ENCODE measurements around the gene DKKL1. TPM values are rescaled to one million over a fixed set of nuclear protein-coding genes. Genes with fewer than 3 reads are reported as not detected.

DKKL1 gene
- total RNA-seq, 1 experiment from 2014 or later: 1.0 TPM

DNA sequence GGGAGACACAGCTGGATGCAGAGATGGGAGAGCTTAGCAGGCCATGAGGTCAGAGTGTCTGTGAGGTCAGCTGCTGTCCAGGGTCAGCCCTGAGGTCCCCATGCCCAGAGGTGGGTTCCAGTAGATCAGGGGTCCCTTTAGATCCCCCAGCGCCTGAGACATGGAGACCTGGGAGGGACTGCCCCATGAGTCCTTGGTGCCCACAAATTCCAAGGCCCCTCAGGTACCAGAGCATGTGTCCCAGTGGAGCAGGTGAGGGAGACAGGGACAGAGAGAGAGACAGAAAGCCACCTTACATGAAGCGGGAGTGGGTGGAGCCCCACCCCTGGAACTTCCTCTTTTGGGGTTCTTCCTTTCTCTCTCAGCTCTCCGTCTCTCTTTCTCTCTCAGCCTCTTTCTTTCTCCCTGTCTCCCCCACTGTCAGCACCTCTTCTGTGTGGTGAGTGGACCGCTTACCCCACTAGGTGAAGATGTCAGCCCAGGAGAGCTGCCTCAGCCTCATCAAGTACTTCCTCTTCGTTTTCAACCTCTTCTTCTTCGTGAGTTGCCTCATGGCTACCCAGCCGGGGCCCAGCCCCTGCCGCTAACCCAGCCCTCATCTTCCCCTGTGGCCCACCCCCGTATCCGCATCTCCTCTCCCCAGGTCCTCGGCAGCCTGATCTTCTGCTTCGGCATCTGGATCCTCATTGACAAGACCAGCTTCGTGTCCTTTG lies 28.4 kb upstream of the DKKL1 start, which contains the start of gene CD37:
Gene CD37, plus strand, starts transcription at position 336 of the 713 bp plus-strand sequence. Its CDS starts 135 bp downstream, at position 471.
- H3K4me1 ChIP-seq (ENCODE audit: control insufficient read depth in 1 of 2, insufficient read depth in 2 of 2, low read length in 2 of 2): peaks cover 0 to 6% of the 10 kb centered on the region in 2 experiments; a peak in 1 of 4 replicates
- CTCF ChIA-PET: no interaction called here
- POLR2A ChIA-PET: no interaction called here

More for the DNA sequence above, 28.4 kb upstream of the DKKL1 start, which contains the start of gene CD37:
- no peak within 1 kb of the TSS for H3K4me3 ChIP-seq (replicated peaks in 1 of 2; ENCODE audit: low read depth in 1 of 2, low read length in 2 of 2)
- H3K4me2 ChIP-seq (ENCODE audit: low read length): no peak within 1 kb of the TSS
- H3K27ac ChIP-seq (ENCODE audit: low read depth, low read length): no peak within 1 kb of the TSS
- BruUV-seq (replicated peaks): no TSS peak
- DNase-seq (ENCODE audit: low read depth, low spot score) (no peak), ATAC-seq (no peak)
- H3K27me3 ChIP-seq (ENCODE audit: insufficient read depth, low read length): no peaks in the 10 kb centered on the region
- intact Hi-C loops (cut with micrococcal nuclease): no loop called here
- RAD21 ChIA-PET (ENCODE audit: low non-redundant PET in 1 of 2, low total read pairs in 2 of 2, uncharacterized antibody in 2 of 2, unreplicated experiment in 2 of 2): no interaction called here
- no peaks in the 10 kb centered on the region for H4K20me1 ChIP-seq (ENCODE audit: insufficient read depth)
- H3K79me2 ChIP-seq (ENCODE audit: insufficient read depth, low read length): no peaks in the 10 kb centered on the region
- H3K36me3 ChIP-seq (ENCODE audit: control insufficient read depth in 1 of 2, insufficient read depth in 2 of 2, low read length in 2 of 2): peaks cover 0 to 2% of the 10 kb centered on the region in 2 experiments; a peak in 1 of 4 replicates
- TF ChIP-seq JUND (IDR thresholded peaks at IDR 0.05): no peak
- no peak for TF ChIP-seq TCF7L2 (IDR thresholded peaks at IDR 0.05; ENCODE audit: borderline replicate concordance, extremely low read depth, insufficient read depth, insufficient read length)
- no peak for TF ChIP-seq POLR2AphosphoS5 (IDR thresholded peaks at IDR 0.05; ENCODE audit: low read depth, low read length)
- TF ChIP-seq, protein P1, sequence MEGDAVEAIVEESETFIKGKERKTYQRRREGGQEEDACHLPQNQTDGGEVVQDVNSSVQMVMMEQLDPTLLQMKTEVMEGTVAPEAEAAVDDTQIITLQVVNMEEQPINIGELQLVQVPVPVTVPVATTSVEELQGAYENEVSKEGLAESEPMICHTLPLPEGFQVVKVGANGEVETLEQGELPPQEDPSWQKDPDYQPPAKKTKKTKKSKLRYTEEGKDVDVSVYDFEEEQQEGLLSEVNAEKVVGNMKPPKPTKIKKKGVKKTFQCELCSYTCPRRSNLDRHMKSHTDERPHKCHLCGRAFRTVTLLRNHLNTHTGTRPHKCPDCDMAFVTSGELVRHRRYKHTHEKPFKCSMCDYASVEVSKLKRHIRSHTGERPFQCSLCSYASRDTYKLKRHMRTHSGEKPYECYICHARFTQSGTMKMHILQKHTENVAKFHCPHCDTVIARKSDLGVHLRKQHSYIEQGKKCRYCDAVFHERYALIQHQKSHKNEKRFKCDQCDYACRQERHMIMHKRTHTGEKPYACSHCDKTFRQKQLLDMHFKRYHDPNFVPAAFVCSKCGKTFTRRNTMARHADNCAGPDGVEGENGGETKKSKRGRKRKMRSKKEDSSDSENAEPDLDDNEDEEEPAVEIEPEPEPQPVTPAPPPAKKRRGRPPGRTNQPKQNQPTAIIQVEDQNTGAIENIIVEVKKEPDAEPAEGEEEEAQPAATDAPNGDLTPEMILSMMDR (IDR thresholded peaks at IDR 0.05 in 2 of 3, conservative IDR thresholded peaks at IDR 0.05 in 1 of 3; ENCODE audit: borderline replicate concordance in 1 of 3, insufficient read depth in 1 of 3, low read depth in 2 of 3, low read length in 2 of 3): no peak
- TF ChIP-seq ZNF274 (IDR thresholded peaks at IDR 0.05; ENCODE audit: low read depth, low read length): no peak
- TF ChIP-seq, protein P2, sequence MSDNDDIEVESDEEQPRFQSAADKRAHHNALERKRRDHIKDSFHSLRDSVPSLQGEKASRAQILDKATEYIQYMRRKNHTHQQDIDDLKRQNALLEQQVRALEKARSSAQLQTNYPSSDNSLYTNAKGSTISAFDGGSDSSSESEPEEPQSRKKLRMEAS (IDR thresholded peaks at IDR 0.05): no peak
- TF ChIP-seq, protein P3, sequence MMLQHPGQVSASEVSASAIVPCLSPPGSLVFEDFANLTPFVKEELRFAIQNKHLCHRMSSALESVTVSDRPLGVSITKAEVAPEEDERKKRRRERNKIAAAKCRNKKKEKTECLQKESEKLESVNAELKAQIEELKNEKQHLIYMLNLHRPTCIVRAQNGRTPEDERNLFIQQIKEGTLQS (IDR thresholded peaks at IDR 0.05): no peak
- TF ChIP-seq EZH2 (IDR thresholded peaks at IDR 0.05): no peak
- no peak for TF ChIP-seq RAD21 (IDR thresholded peaks at IDR 0.05; ENCODE audit: low read depth)
- no peak for TF ChIP-seq ELF1 (IDR thresholded peaks at IDR 0.05; ENCODE audit: borderline replicate concordance, low read depth)
- TF ChIP-seq CEBPB (IDR thresholded peaks at IDR 0.05; ENCODE audit: low read depth): no peak
- TF ChIP-seq, protein P4, sequence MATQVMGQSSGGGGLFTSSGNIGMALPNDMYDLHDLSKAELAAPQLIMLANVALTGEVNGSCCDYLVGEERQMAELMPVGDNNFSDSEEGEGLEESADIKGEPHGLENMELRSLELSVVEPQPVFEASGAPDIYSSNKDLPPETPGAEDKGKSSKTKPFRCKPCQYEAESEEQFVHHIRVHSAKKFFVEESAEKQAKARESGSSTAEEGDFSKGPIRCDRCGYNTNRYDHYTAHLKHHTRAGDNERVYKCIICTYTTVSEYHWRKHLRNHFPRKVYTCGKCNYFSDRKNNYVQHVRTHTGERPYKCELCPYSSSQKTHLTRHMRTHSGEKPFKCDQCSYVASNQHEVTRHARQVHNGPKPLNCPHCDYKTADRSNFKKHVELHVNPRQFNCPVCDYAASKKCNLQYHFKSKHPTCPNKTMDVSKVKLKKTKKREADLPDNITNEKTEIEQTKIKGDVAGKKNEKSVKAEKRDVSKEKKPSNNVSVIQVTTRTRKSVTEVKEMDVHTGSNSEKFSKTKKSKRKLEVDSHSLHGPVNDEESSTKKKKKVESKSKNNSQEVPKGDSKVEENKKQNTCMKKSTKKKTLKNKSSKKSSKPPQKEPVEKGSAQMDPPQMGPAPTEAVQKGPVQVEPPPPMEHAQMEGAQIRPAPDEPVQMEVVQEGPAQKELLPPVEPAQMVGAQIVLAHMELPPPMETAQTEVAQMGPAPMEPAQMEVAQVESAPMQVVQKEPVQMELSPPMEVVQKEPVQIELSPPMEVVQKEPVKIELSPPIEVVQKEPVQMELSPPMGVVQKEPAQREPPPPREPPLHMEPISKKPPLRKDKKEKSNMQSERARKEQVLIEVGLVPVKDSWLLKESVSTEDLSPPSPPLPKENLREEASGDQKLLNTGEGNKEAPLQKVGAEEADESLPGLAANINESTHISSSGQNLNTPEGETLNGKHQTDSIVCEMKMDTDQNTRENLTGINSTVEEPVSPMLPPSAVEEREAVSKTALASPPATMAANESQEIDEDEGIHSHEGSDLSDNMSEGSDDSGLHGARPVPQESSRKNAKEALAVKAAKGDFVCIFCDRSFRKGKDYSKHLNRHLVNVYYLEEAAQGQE (IDR thresholded peaks at IDR 0.05; ENCODE audit: low read depth): no peak
- TF ChIP-seq YY1 (IDR thresholded peaks at IDR 0.05; ENCODE audit: extremely low read depth, insufficient replicate concordance, low read depth, low read length): no peak
- no peaks in the 10 kb centered on the region for H3K9me2 ChIP-seq (ENCODE audit: insufficient read depth)
- H3K9me3 ChIP-seq (ENCODE audit: control insufficient read depth in 1 of 2, insufficient read depth in 1 of 2, low read depth in 1 of 2, low read length in 2 of 2): no peaks in the 10 kb centered on the region
- H2AFZ ChIP-seq (ENCODE audit: low read depth, low read length, poor library complexity, severe bottlenecking): no peak within 1 kb of the TSS
- no peak within 1 kb of the TSS for H3K9ac ChIP-seq (ENCODE audit: low read length)
